Gastrocnemius medialis (tissue), 4 donors: ENCODE data around the gene TCERG1L.

Experiments
- POLR2A ChIP-seq, 2 donors: fragments of 450-650 bp; IDR thresholded peaks; one replicate each; pipeline ENCODE4 v1.6.1; 2017; ENCODE audit warnings: antibody characterized with exemption in 2 of 2, mild to moderate bottlenecking in 2 of 2, moderate library complexity in 2 of 2
- TF ChIP-seq, protein P1 (sequence below), 5 experiments: fragments of 450-650 bp in 3 of 5; fragments of 200-600 bp in 2 of 5; sonication (generic) in 2 of 5; IDR thresholded peaks in 4 of 5; conservative IDR thresholded peaks in 1 of 5; 1 replicate in 4 of 5; 2 replicates in 1 of 5; pipeline ENCODE4 v1.5.1; 2016 to 2019; ENCODE audit warnings: antibody characterized with exemption in 5 of 5, mild to moderate bottlenecking in 3 of 5, moderate library complexity in 3 of 5

DNA sequence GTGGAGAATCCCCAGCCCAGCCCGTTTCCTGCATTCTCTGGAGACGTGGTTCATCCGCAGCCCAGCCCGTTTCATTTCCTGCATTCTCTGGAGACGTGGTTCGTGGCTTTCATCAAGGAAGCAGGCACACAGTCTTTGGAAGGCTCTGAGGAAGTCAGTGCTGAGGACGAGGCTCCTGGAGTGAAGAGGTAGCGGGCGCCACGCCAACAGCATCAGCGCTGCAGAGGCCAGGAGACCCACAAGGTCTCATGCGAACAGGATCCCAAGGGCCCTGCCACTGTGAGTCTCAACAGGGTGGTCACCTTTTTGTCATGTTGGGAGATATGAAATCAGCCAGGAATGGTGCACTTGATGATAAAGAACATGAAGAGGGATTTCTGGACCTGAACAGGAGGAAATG is 12.4 kb upstream of the TCERG1L start:
- TF ChIP-seq, protein P1, sequence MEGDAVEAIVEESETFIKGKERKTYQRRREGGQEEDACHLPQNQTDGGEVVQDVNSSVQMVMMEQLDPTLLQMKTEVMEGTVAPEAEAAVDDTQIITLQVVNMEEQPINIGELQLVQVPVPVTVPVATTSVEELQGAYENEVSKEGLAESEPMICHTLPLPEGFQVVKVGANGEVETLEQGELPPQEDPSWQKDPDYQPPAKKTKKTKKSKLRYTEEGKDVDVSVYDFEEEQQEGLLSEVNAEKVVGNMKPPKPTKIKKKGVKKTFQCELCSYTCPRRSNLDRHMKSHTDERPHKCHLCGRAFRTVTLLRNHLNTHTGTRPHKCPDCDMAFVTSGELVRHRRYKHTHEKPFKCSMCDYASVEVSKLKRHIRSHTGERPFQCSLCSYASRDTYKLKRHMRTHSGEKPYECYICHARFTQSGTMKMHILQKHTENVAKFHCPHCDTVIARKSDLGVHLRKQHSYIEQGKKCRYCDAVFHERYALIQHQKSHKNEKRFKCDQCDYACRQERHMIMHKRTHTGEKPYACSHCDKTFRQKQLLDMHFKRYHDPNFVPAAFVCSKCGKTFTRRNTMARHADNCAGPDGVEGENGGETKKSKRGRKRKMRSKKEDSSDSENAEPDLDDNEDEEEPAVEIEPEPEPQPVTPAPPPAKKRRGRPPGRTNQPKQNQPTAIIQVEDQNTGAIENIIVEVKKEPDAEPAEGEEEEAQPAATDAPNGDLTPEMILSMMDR (IDR thresholded peaks at IDR 0.05 in 4 of 5, conservative IDR thresholded peaks at IDR 0.05 in 1 of 5): no peak
- no peak for TF ChIP-seq POLR2A (IDR thresholded peaks at IDR 0.05)
